Kidney (tissue), 14 donors: ENCODE results near the gene MFSD6L. TPM values are rescaled to one million over a fixed set of nuclear protein-coding genes. Genes with fewer than 3 reads are reported as not detected.

Experiments used
- DNase-seq, 5 donors: peaks; one replicate each; pipeline ENCODE4 v3.0.0-alpha.2; 2013 to 2020
- FAIRE-seq: peaks from 2 replicates; lab custom pipeline; 2012; peaks lifted over from hg19 to GRCh38; lab: Jason Lieb, UNC
- H3K27ac ChIP-seq, 2 donors: one replicate each; pipeline ENCODE4 v1.7.0; 2013; ENCODE audit warnings: low read depth in 2 of 2, low read length in 2 of 2, inconsistent platforms in 1 of 2
- H3K27me3 ChIP-seq: one replicate; pipeline ENCODE4 v1.7.1; 2013; ENCODE audit warnings: low read length, inconsistent platforms; ENCODE audit not compliant: control insufficient read depth, insufficient read depth
- H3K36me3 ChIP-seq, 3 donors: one replicate each; pipeline versions ENCODE4 v1.7.0 to v1.7.1; 2013; ENCODE audit warnings: low read length in 3 of 3, control low read depth in 1 of 3, inconsistent platforms in 1 of 3; ENCODE audit not compliant: insufficient read depth in 3 of 3, control insufficient read depth in 2 of 3
- H3K4me1 ChIP-seq, 3 donors: one replicate each; pipeline versions ENCODE4 v1.7.0 to v1.7.1; 2013; ENCODE audit warnings: low read length in 3 of 3, inconsistent platforms in 1 of 3, low read depth in 1 of 3; ENCODE audit not compliant: control insufficient read depth in 2 of 3, insufficient read depth in 2 of 3
- H3K4me3 ChIP-seq, 3 donors: one replicate each; pipeline versions ENCODE4 v1.7.0 to v1.8.1; 2013; ENCODE audit warnings: low read length in 3 of 3, control low read depth in 1 of 3, inconsistent platforms in 1 of 3
- H3K9ac ChIP-seq, 3 donors: one replicate each; pipeline versions ENCODE4 v1.7.0 to v1.7.1; 2013; ENCODE audit warnings: low read length in 3 of 3, control low read depth in 1 of 3, inconsistent platforms in 1 of 3
- H3K9me3 ChIP-seq, 3 donors: one replicate each; pipeline versions ENCODE4 v1.7.0 to v1.7.1; 2013; ENCODE audit warnings: low read length in 3 of 3, control low read depth in 1 of 3, inconsistent platforms in 1 of 3; ENCODE audit not compliant: control insufficient read depth in 2 of 3, insufficient read depth in 1 of 3
- CTCF ChIP-seq: IDR thresholded peaks from 3 replicates; pipeline ENCODE4 v1.5.1; 2012; ENCODE audit warnings: mild to moderate bottlenecking, moderate library complexity, borderline replicate concordance; ENCODE audit not compliant: insufficient read depth; ENCODE audit errors: extremely low read depth
- intact Hi-C: fragments of 100-400 bp; cut with DNase I; formaldehyde crosslinking; loops from one replicate; pipeline ENCODE4 v1.11.1; 2022
- polyA plus RNA-seq: library from polyadenylated mRNA; stranded (reverse); fragments of 350-450 nt; fragmentation: Illumina TruSeq; extraction: RNeasy Lipid Tissue Mini Kit (QIAGEN cat#74804); gene quantifications from one replicate; pipeline ENCODE4 v1.2.3, GENCODE V29; 2014; ENCODE audit warnings: low read depth, low replicate concordance; ENCODE audit not compliant: insufficient read depth
- total RNA-seq: library from RNA; stranded (reverse); fragmentation: NEBNext Ultra II Directional; extraction: Animal tissue kit (Norgen Biotek cat#: 25700); gene quantifications from one replicate; pipeline ENCODE4 v1.2.1, GENCODE V29; 2021
- donor health status: control.
- donor health status: control.
- donor health status: control.
- donor health status: control.
- donor health status: control.
- donor health status: DM: yes; HTN: yes; CAD: no.
- donor health status: Normal renal cell carcinoma (clear cell type).

MFSD6L gene
- total and polyA plus RNA-seq, 2 donors from 2014 or later = 3.1 to 3.8 TPM

DNA sequence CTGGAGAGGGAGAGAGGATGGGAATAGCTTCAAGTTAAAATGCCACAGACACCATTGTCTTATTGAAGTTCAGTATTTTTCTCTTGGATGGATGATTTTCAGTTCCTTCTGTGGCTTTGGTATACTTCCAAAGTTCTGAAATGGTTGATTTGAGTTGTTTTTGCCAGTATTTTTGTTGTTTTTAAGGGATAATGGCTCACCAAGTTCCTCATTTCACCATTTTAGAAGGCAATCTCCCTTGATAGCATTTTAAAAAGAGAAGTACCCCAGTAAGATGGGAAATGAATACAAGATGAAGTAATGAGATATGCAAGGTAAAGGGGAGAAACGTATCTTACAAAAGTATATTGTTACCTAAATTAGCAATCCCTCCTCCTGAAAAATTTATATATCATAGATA, 22.3 kb downstream of the MFSD6L start:
- Histone ChIP-seq H3K9me3 (no peaks in the 10 kb centered on the region), H3K27me3 (no peaks in the 10 kb centered on the region), H3K9ac (no peak overlapping the region), H3K4me3 (no peak overlapping the region), H3K27ac (no peak overlapping the region), H3K4me1 (no peaks in the 10 kb centered on the region), H3K36me3 (no peaks in the 10 kb centered on the region)
- intact Hi-C loops = no loop called here
- FAIRE-seq (no peak), DNase-seq (no peak)
- TF ChIP-seq CTCF = no peak

GRCh38 chr17:8776248-8776647, 22.9 kb downstream of the MFSD6L start:
- no peak for TF ChIP-seq CTCF
- FAIRE-seq (no peak), DNase-seq (peak in 1 of 5 donors; percentile 39)
- H3K27me3 ChIP-seq = no peaks in the 10 kb centered on the region
- H3K36me3 ChIP-seq = no peaks in the 10 kb centered on the region
- no peak overlapping the region for H3K9ac ChIP-seq
- intact Hi-C loops = no loop called here
- H3K4me3 ChIP-seq = no peak overlapping the region
- H3K27ac ChIP-seq = no peak overlapping the region
- H3K9me3 ChIP-seq = no peaks in the 10 kb centered on the region
- no peaks in the 10 kb centered on the region for H3K4me1 ChIP-seq

GRCh38 chr17:8766731-8767130, 32.4 kb downstream of the MFSD6L start:
- Histone ChIP-seq H3K4me1 (no peaks in the 10 kb centered on the region), H3K27ac (no peak overlapping the region), H3K9ac (no peak overlapping the region), H3K9me3 (no peaks in the 10 kb centered on the region), H3K27me3 (no peaks in the 10 kb centered on the region), H3K4me3 (no peak overlapping the region), H3K36me3 (no peaks in the 10 kb centered on the region)
- intact Hi-C loops = no loop called here
- DNase-seq (no peak), FAIRE-seq (no peak)
- no peak for TF ChIP-seq CTCF

GRCh38 chr17:8762012-8762411, 37.2 kb downstream of the MFSD6L start:
- FAIRE-seq = no peak
- TF ChIP-seq CTCF = no peak
- Histone ChIP-seq H3K27me3 (no peaks in the 10 kb centered on the region), H3K9ac (no peak overlapping the region), H3K27ac (no peak overlapping the region), H3K36me3 (no peaks in the 10 kb centered on the region), H3K9me3 (no peaks in the 10 kb centered on the region), H3K4me3 (no peak overlapping the region), H3K4me1 (no peaks in the 10 kb centered on the region)
- intact Hi-C loops = no loop called here
- DNase-seq = no peak
